H9 (cell line): Measurements from ENCODE around the gene ARL17A. TPM values are rescaled to one million over a fixed set of nuclear protein-coding genes. Genes with fewer than 3 reads are reported as not detected.
"Not testable (repeated sequence)": the region's sequence is repeated elsewhere in the genome, so short reads cannot be mapped to it uniquely, and the experiment has no call there.

ENCODE experiments used
- DNase-seq: peaks from one replicate; pipeline ENCODE4 v3.0.0-alpha.2; 2017
- H2AFZ ChIP-seq: one replicate; pipeline ENCODE4 v1.6.1; 2013; ENCODE audit warnings: mild to moderate bottlenecking, low read length, control low read depth, moderate library complexity
- H2AK5ac ChIP-seq: 2 replicates; pipeline ENCODE4 v1.6.1; 2013; ENCODE audit warnings: low read length, control low read depth, mixed read lengths; ENCODE audit not compliant: insufficient read length
- H2BK120ac ChIP-seq: one replicate; pipeline ENCODE4 v1.6.1; 2013; ENCODE audit warnings: low read depth, mild to moderate bottlenecking, low read length, control low read depth, inconsistent platforms; ENCODE audit not compliant: poor library complexity, severe bottlenecking
- H2BK12ac ChIP-seq: 2 replicates; pipeline ENCODE4 v1.6.1; 2013; ENCODE audit warnings: low read length, control low read depth, mixed read lengths, low read depth; ENCODE audit not compliant: insufficient read length
- H2BK15ac ChIP-seq: 2 replicates; pipeline ENCODE4 v1.6.1; 2013; ENCODE audit warnings: low read depth, low read length, control low read depth
- H2BK20ac ChIP-seq: one replicate; pipeline ENCODE4 v1.6.1; 2013; ENCODE audit warnings: low read depth, mild to moderate bottlenecking, low read length, control low read depth, inconsistent platforms; ENCODE audit not compliant: poor library complexity, severe bottlenecking
- H2BK5ac ChIP-seq: 2 replicates; pipeline ENCODE4 v1.6.1; 2013; ENCODE audit warnings: low read length, control low read depth, mixed read lengths; ENCODE audit not compliant: insufficient read length
- H3K14ac ChIP-seq: 2 replicates; pipeline ENCODE4 v1.6.1; 2013; ENCODE audit warnings: low read length, control low read depth; ENCODE audit not compliant: insufficient read depth
- H3K18ac ChIP-seq: 2 replicates; pipeline ENCODE4 v1.6.1; 2013; ENCODE audit warnings: low read depth, mild to moderate bottlenecking, mixed read lengths, low read length, control low read depth; ENCODE audit not compliant: insufficient read length
- H3K23ac ChIP-seq: 2 replicates; pipeline ENCODE4 v1.6.1; 2013; ENCODE audit warnings: low read length, control low read depth, mixed read lengths, low read depth; ENCODE audit not compliant: insufficient read length
- H3K23me2 ChIP-seq: 2 replicates; pipeline ENCODE4 v1.6.1; 2013; ENCODE audit warnings: low read depth, mild to moderate bottlenecking, mixed read lengths, low read length, control low read depth; ENCODE audit not compliant: insufficient read length, poor library complexity, severe bottlenecking
- H3K27ac ChIP-seq: 2 replicates; pipeline ENCODE4 v1.5.1; 2013; ENCODE audit warnings: low read length, control low read depth, mixed read lengths, low read depth; ENCODE audit not compliant: insufficient read length
- H3K27me3 ChIP-seq: 2 replicates; pipeline ENCODE4 v1.6.1; 2013; ENCODE audit warnings: low read length, control low read depth, inconsistent platforms; ENCODE audit not compliant: insufficient read depth
- H3K4ac ChIP-seq: 2 replicates; pipeline ENCODE4 v1.6.1; 2013; ENCODE audit warnings: low read depth, mild to moderate bottlenecking, control low read depth, inconsistent platforms, low read length, moderate library complexity
- H3K4me1 ChIP-seq: 2 replicates; pipeline ENCODE4 v1.6.1; 2013; ENCODE audit warnings: low read length, control low read depth, inconsistent platforms; ENCODE audit not compliant: insufficient read depth
- H3K4me2 ChIP-seq: 2 replicates; pipeline ENCODE4 v1.6.1; 2013; ENCODE audit warnings: low read length, control low read depth, mixed read lengths; ENCODE audit not compliant: insufficient read length, insufficient read depth
- H3K56ac ChIP-seq: 2 replicates; pipeline ENCODE4 v1.6.1; 2013; ENCODE audit warnings: low read depth, mild to moderate bottlenecking, mixed read lengths, low read length, control low read depth; ENCODE audit not compliant: insufficient read length
- H3K79me1 ChIP-seq: 2 replicates; pipeline ENCODE4 v1.6.1; 2013; ENCODE audit warnings: low read depth, mild to moderate bottlenecking, moderate library complexity, low read length, control low read depth, inconsistent platforms; ENCODE audit not compliant: insufficient read depth, poor library complexity, severe bottlenecking
- H3K79me2 ChIP-seq: 2 replicates; pipeline ENCODE4 v1.6.1; 2013; ENCODE audit warnings: low read length, control low read depth, inconsistent platforms; ENCODE audit not compliant: insufficient read depth
- H3K9ac ChIP-seq: 2 replicates; pipeline ENCODE4 v1.6.1; 2013; ENCODE audit warnings: low read length, control low read depth, mixed read lengths; ENCODE audit not compliant: insufficient read length; ENCODE audit errors: extremely low read depth
- H3K9me3 ChIP-seq: one replicate; pipeline ENCODE4 v1.6.1; 2013; ENCODE audit warnings: low read depth, low read length, inconsistent platforms; ENCODE audit not compliant: control insufficient read depth
- H3T11ph ChIP-seq: one replicate; pipeline ENCODE4 v1.6.1; 2013; ENCODE audit warnings: mild to moderate bottlenecking, low read length, control low read depth, inconsistent platforms
- H4K20me1 ChIP-seq: one replicate; pipeline ENCODE4 v1.6.1; 2013; ENCODE audit not compliant: control insufficient read depth, insufficient read length, insufficient read depth
- H4K5ac ChIP-seq: 2 replicates; pipeline ENCODE4 v1.6.1; 2013; ENCODE audit warnings: low read depth, mild to moderate bottlenecking, mixed read lengths, low read length, control low read depth; ENCODE audit not compliant: insufficient read length
- H4K8ac ChIP-seq: replicated peaks from 2 replicates; pipeline ENCODE4 v1.6.1; 2013; ENCODE audit warnings: low read length, control low read depth, mixed read lengths, low read depth; ENCODE audit not compliant: insufficient read length
- H4K91ac ChIP-seq: 2 replicates; pipeline ENCODE4 v1.6.1; 2013; ENCODE audit warnings: low read depth, mild to moderate bottlenecking, moderate library complexity, mixed read lengths, low read length, control low read depth; ENCODE audit not compliant: insufficient read length
- H3K27ac Mint-ChIP-seq, 3 experiments: 2 replicates in 2 of 3; 3 replicates in 1 of 3; pipeline ENCODE4 v1.8.0; 2020 to 2021; ENCODE audit warnings: mixed read lengths in 3 of 3, mild to moderate bottlenecking in 1 of 3, moderate library complexity in 1 of 3
- H3K27me3 Mint-ChIP-seq: 2 replicates; pipeline ENCODE4 v1.8.0; 2021; ENCODE audit warnings: low read depth, mild to moderate bottlenecking, moderate library complexity, mixed read lengths
- H3K36me3 Mint-ChIP-seq, 3 experiments: 2 replicates in 2 of 3; 3 replicates in 1 of 3; pipeline ENCODE4 v1.8.0; 2020 to 2021; ENCODE audit warnings: low read depth in 3 of 3, mixed read lengths in 3 of 3; ENCODE audit not compliant: insufficient read depth in 1 of 3
- H3K4me1 Mint-ChIP-seq, 2 experiments: 2 replicates each; pipeline ENCODE4 v1.8.0; 2020; ENCODE audit warnings: mixed read lengths in 2 of 2
- H3K4me3 Mint-ChIP-seq, 2 experiments: 2 replicates in 1 of 2; 3 replicates in 1 of 2; pipeline ENCODE4 v1.8.0; 2020 to 2021; ENCODE audit warnings: mild to moderate bottlenecking in 2 of 2, mixed read lengths in 2 of 2, moderate library complexity in 1 of 2
- H3K9me3 Mint-ChIP-seq, 2 experiments: 2 replicates in 1 of 2; 3 replicates in 1 of 2; pipeline ENCODE4 v1.8.0; 2020; ENCODE audit warnings: mild to moderate bottlenecking in 2 of 2, mixed read lengths in 2 of 2, moderate library complexity in 1 of 2
- WGBS: extraction: QIAGEN DNeasy Blood & Tissue Kit; methylation state at CpG from one replicate; pipeline ENCODE4 v1.1.7; 2013; ENCODE audit warnings: missing lambda C conversion rate, low lambda C conversion rate, mixed read lengths; ENCODE audit not compliant: insufficient read length; ENCODE audit errors: extremely low coverage; 5-methylcytosine and 5-hydroxymethylcytosine counted together
- total RNA-seq: library from RNA; stranded (reverse); gene quantifications from 2 replicates; pipeline ENCODE4 v1.2.1, GENCODE V29; 2021

ARL17A gene
- total RNA-seq, 1 experiment from 2014 or later, result 12.2 TPM

GRCh38 chr17:46481310-46481709 lies 98.2 kb downstream of the ARL17A start:
- not testable (repeated sequence) for H3K23ac ChIP-seq, H3K27ac ChIP-seq, DNase-seq, H3K36me3 Mint-ChIP-seq, H3K14ac ChIP-seq, H3K79me1 ChIP-seq, H4K91ac ChIP-seq, H3K4me2 ChIP-seq, H3K27me3 ChIP-seq, H3K23me2 ChIP-seq, H4K5ac ChIP-seq, H3K4me1 ChIP-seq, H2AFZ ChIP-seq, H4K8ac ChIP-seq, H3K27me3 Mint-ChIP-seq, H3K9me3 ChIP-seq, H3K27ac Mint-ChIP-seq, H2BK20ac ChIP-seq, H2BK5ac ChIP-seq, H3K9me3 Mint-ChIP-seq, H2AK5ac ChIP-seq, H3K9ac ChIP-seq, H3K4me1 Mint-ChIP-seq, H2BK120ac ChIP-seq, H3K4me3 Mint-ChIP-seq, H2BK12ac ChIP-seq, H3T11ph ChIP-seq, H3K4ac ChIP-seq, H2BK15ac ChIP-seq, H3K18ac ChIP-seq, H3K56ac ChIP-seq, H4K20me1 ChIP-seq, H3K79me2 ChIP-seq
- WGBS, result no CpG with 5 or more reads among the region's 2 CpGs

- not testable (repeated sequence) for H4K5ac ChIP-seq, H3K9ac ChIP-seq, H3K4ac ChIP-seq, H3K79me2 ChIP-seq, H3K4me1 ChIP-seq, H3K23me2 ChIP-seq, H4K8ac ChIP-seq, H2AFZ ChIP-seq, H3K56ac ChIP-seq, H3K79me1 ChIP-seq, H3K4me2 ChIP-seq, H2BK5ac ChIP-seq, H3K14ac ChIP-seq, H3K27ac ChIP-seq, H3K27me3 Mint-ChIP-seq, H2BK15ac ChIP-seq, H3K9me3 Mint-ChIP-seq, H3K36me3 Mint-ChIP-seq, H2AK5ac ChIP-seq, H3K18ac ChIP-seq, H3K23ac ChIP-seq, H2BK120ac ChIP-seq, H3K4me3 Mint-ChIP-seq, H4K91ac ChIP-seq, H3K9me3 ChIP-seq, H2BK12ac ChIP-seq, H3T11ph ChIP-seq, DNase-seq, H3K27ac Mint-ChIP-seq, H3K27me3 ChIP-seq, H4K20me1 ChIP-seq, H3K4me1 Mint-ChIP-seq, H2BK20ac ChIP-seq
- no CpG with 5 or more reads among the region's 3 CpGs for WGBS
Observed at GRCh38 chr17:46478823-46479222, 100.7 kb downstream of the ARL17A start.
